Measurements from ENCODE around the gene FAM120A.

- TF ChIP-seq CTCF (conservative IDR thresholded peaks at IDR 0.05) (no peak), ZFX (IDR thresholded peaks at IDR 0.05) (no peak)
Observed at GRCh38 chr9:93434056-93434455, 17.4 kb upstream of the FAM120A start.

All from C4-2B (cell line).